Epithelial cell of proximal tubule (primary cell): ENCODE results near the gene SLC17A8. TPM values are rescaled to one million over a fixed set of nuclear protein-coding genes. Genes with fewer than 3 reads are reported as not detected.

ENCODE experiments used
- DNase-seq: peaks from one replicate; pipeline ENCODE4 v3.0.0-alpha.2; 2011; ENCODE audit warnings: low read depth
- H3K4me3 ChIP-seq: 2 replicates; pipeline ENCODE4 v1.5.1; 2011; ENCODE audit warnings: low read depth, mild to moderate bottlenecking, low read length
- CTCF ChIP-seq: conservative IDR thresholded peaks from 2 replicates; pipeline ENCODE4 v1.5.1; 2012; ENCODE audit warnings: low read depth, mild to moderate bottlenecking, low read length
- total RNA-seq: library from RNA; depleted of rRNA; stranded (reverse); fragments of >200 nt; gene quantifications from 2 replicates; pipeline ENCODE4 v1.2.3, GENCODE V29; 2015

Gene SLC17A8
- total RNA-seq, 1 donor from 2014 or later: not detected

GRCh38 chr12:100383586-100384558 is 27.0 kb downstream of the SLC17A8 start:
- no peak overlapping the region for H3K4me3 ChIP-seq
- no peak for DNase-seq
- no peak for TF ChIP-seq CTCF

- DNase-seq: no peak
- no peak for TF ChIP-seq CTCF
- H3K4me3 ChIP-seq: no peak overlapping the region
Observed at GRCh38 chr12:100384559-100384935, 27.7 kb downstream of the SLC17A8 start.

- TF ChIP-seq CTCF: no peak
- H3K4me3 ChIP-seq: no peak overlapping the region
- DNase-seq: no peak
Observed at GRCh38 chr12:100388382-100388781, 31.5 kb downstream of the SLC17A8 start.

GRCh38 chr12:100391856-100392255 is 35.0 kb downstream of the SLC17A8 start:
- TF ChIP-seq CTCF: peak; percentile 73
- H3K4me3 ChIP-seq: no peak overlapping the region
- DNase-seq: no peak

GRCh38 chr12:100393200-100393599 is 36.3 kb downstream of the SLC17A8 start:
- DNase-seq: no peak
- H3K4me3 ChIP-seq: no peak overlapping the region
- no peak for TF ChIP-seq CTCF

GRCh38 chr12:100395811-100396210 is 38.9 kb downstream of the SLC17A8 start:
- H3K4me3 ChIP-seq: no peak overlapping the region
- no peak for DNase-seq
- TF ChIP-seq CTCF: no peak

- DNase-seq: no peak
- no peak overlapping the region for H3K4me3 ChIP-seq
- no peak for TF ChIP-seq CTCF
Observed at GRCh38 chr12:100398307-100398706, 41.4 kb downstream of the SLC17A8 start.
